WERI-Rb-1 (cell line): ENCODE measurements around the gene ABHD17B.

Experiments used
- DNase-seq: peaks from one replicate; pipeline ENCODE4 v3.0.0-alpha.2; 2020
- H3K27ac ChIP-seq: fragments of 250-450 bp; sonication (Bioruptor Pico); 2 replicates; pipeline ENCODE4 v1.5.1; 2020; ENCODE audit warnings: mild to moderate bottlenecking, moderate library complexity
- H3K27me3 ChIP-seq: fragments of 250-450 bp; sonication (Bioruptor Pico); 2 replicates; pipeline ENCODE4 v1.5.1; 2021; ENCODE audit warnings: mild to moderate bottlenecking, low read depth, moderate library complexity; ENCODE audit not compliant: insufficient read depth, severe bottlenecking
- H3K36me3 ChIP-seq: fragments of 250-450 bp; sonication (Bioruptor Pico); 2 replicates; pipeline ENCODE4 v1.5.1; 2020; ENCODE audit warnings: mild to moderate bottlenecking, moderate library complexity
- H3K4me3 ChIP-seq: 2 replicates; pipeline ENCODE4 v1.5.1; 2011; ENCODE audit warnings: low read depth, mild to moderate bottlenecking, control low read depth, low read length
- H3K9me3 ChIP-seq: fragments of 250-450 bp; sonication (Bioruptor Pico); 2 replicates; pipeline ENCODE4 v1.5.1; 2021; ENCODE audit warnings: mild to moderate bottlenecking, moderate library complexity; ENCODE audit not compliant: severe bottlenecking
- CTCF ChIP-seq: IDR thresholded peaks from 2 replicates; pipeline ENCODE4 v1.5.1; 2011; ENCODE audit warnings: low read depth, mild to moderate bottlenecking, control low read depth, inconsistent platforms, low read length

Gene ABHD17B

GRCh38 chr9:71876106-71876505 is 34.9 kb downstream of the ABHD17B start:
- TF ChIP-seq CTCF, result no peak
- Histone ChIP-seq H3K36me3 (peaks cover 23% of the 10 kb centered on the region), H3K27me3 (no peaks in the 10 kb centered on the region), H3K9me3 (no peaks in the 10 kb centered on the region), H3K4me3 (no peak overlapping the region), H3K27ac (no peak overlapping the region)
- DNase-seq, result no peak

- no peak for TF ChIP-seq CTCF
- peaks cover 24% of the 10 kb centered on the region for H3K36me3 ChIP-seq
- no peak for DNase-seq
Measured at GRCh38 chr9:71875345-71875744, 35.6 kb downstream of the ABHD17B start.

DNA sequence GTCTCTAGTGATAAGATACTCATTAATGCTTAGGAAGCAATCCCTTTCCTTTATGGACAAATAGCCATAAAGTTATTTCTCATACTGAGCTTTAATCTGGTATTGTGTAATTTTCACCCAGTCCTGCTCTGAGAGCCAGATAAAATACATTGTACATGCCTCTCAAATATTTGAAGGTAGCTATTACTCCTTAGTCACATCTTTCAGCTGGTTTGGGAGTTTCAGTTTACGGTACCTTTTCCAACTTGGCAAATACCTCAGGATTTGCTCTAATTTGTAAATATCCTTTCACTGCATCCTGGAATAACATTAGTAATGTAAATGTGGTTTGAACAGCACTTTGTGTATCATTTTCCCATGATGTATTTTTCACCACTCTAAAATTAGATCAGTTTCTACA is 47.4 kb downstream of the ABHD17B start:
- peaks cover 16% of the 10 kb centered on the region for H3K36me3 ChIP-seq
- H3K27me3 ChIP-seq, result no peaks in the 10 kb centered on the region
- H3K9me3 ChIP-seq, result peaks cover 8% of the 10 kb centered on the region
- H3K4me3 ChIP-seq, result no peak overlapping the region
- no peak for DNase-seq
- H3K27ac ChIP-seq, result no peak overlapping the region
- no peak for TF ChIP-seq CTCF

More at GRCh38 chr9:71875345-71875744, 35.6 kb downstream of the ABHD17B start:
- no peak overlapping the region for H3K4me3 ChIP-seq
- H3K27ac ChIP-seq, result no peak overlapping the region
- no peaks in the 10 kb centered on the region for H3K27me3 ChIP-seq
- no peaks in the 10 kb centered on the region for H3K9me3 ChIP-seq

DNA sequence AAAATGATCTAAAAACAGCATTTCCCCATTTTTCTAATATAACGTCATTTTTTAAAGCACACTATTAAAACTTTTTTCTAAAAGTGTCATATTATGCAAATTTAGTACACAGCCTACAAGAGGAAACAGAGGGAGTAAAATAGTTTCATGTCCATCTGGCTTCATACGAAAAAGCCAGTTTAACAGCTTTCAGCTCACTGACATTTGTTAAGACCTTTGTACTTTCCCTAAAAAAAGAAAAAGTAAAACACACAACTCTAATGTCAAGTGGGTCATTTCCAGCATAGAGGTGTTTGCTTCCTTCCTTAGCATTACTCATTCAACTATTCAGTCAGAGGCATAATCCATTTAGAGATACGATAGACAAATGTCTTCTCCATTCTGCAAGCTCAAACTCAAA is 49.4 kb downstream of the ABHD17B start:
- no peak for TF ChIP-seq CTCF
- Histone ChIP-seq H3K4me3 (no peak overlapping the region), H3K36me3 (peaks cover 6% of the 10 kb centered on the region)

GRCh38 chr9:71859939-71860338 is 51.1 kb downstream of the ABHD17B start:
- Histone ChIP-seq H3K27me3 (no peaks in the 10 kb centered on the region), H3K36me3 (no peaks in the 10 kb centered on the region; the same call in 1 of the 2 replicates), H3K4me3 (no peak overlapping the region), H3K27ac (no peak overlapping the region), H3K9me3 (peaks cover 8% of the 10 kb centered on the region)
- TF ChIP-seq CTCF, result no peak
- no peak for DNase-seq

More for the DNA sequence above, 49.4 kb downstream of the ABHD17B start:
- no peaks in the 10 kb centered on the region for H3K27me3 ChIP-seq
- no peak for DNase-seq
- H3K9me3 ChIP-seq, result peaks cover 8% of the 10 kb centered on the region
- no peak overlapping the region for H3K27ac ChIP-seq

DNA sequence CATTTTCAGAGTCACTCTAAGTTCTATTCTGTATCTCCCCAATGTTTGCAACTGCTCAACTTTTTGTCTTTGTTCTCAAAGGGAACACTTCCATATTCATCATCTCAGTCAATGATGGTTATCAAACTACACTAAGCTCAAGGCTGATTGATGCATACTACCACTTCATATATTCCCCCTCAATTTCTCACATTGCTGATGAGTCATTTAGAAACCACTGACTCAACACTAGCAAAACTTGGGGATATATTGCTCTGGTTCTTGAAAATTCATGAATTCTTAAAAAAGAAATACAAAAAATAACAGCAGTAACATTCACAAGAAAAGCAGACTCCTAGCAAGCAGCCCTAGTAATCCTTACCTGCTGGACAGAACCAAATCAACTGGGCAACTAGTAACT is 52.2 kb downstream of the ABHD17B start:
- H3K27me3 ChIP-seq, result no peaks in the 10 kb centered on the region
- TF ChIP-seq CTCF, result no peak
- H3K36me3 ChIP-seq, result no peaks in the 10 kb centered on the region; the same call in 1 of the 2 replicates
- H3K27ac ChIP-seq, result no peak overlapping the region
- H3K4me3 ChIP-seq, result no peak overlapping the region
- H3K9me3 ChIP-seq, result peaks cover 8% of the 10 kb centered on the region
- no peak for DNase-seq
